HG02973 (cell line): ENCODE data around the gene ZNF606.
"Not testable (repeated sequence)": the region's sequence is repeated elsewhere in the genome, so short reads cannot be mapped to it uniquely, and the experiment has no call there.

Source experiments
- ATAC-seq: cut with Tn5 transposase; IDR thresholded peaks from one replicate; pipeline ENCODE4 v1.9.1; 2021; ENCODE audit warnings: moderate library complexity; ENCODE audit not compliant: unreplicated experiment

The ZNF606 gene

DNA sequence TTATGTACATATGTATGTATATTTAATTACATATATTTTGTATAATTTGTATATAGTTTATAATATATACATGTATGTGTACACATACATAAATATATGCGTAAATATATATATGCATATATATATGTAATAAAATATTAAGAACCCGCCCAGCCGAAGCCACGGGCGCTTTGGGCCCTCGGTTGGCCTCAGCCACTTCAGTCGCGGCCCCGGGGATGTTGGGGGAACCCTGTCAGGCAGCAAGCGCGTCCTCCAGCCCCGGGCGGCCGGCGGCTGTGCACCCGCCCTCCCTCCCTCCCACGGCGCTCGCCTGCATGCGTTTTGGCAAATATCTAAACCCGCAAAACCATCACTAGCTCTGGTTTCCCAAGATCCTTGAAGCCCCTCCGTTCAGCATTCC lies 7.9 kb upstream of the ZNF606 start:
- no peak for ATAC-seq

DNA sequence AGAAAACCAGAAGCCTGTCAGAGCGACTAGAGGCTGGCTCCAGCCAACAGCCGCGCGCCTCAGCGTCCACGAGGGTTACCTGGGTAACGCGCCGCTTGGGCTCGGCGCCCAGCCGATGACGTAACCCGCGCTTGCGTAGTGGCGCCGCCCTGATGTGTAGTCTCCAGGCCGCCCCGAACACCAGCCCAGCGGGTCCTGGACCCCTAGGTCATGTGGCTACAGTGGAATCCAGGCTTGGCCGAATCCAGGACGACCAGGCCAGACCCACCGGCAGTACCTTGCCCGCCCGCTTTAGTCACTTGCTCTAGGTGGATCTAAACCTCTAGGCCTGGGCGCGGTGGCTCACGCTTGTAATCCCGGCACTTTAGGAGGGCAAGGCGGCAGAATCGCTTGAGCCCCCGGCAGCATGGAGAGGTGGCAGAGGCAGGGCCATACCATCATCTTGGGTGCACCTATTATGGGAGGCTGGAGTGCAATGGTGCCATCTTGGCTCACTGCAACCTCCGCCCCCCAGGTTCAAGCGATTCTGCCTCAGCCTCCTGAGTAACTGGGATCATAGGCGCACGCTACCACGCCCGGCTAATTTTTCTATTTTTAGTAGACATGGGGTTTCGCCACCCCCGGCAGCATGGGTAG lies 7.2 kb upstream of the ZNF606 start:
- peak; percentile 67 for ATAC-seq

- peak; percentile 13 for ATAC-seq
Measured at GRCh38 chr19:58009301-58009665, 6.7 kb upstream of the ZNF606 start.

DNA sequence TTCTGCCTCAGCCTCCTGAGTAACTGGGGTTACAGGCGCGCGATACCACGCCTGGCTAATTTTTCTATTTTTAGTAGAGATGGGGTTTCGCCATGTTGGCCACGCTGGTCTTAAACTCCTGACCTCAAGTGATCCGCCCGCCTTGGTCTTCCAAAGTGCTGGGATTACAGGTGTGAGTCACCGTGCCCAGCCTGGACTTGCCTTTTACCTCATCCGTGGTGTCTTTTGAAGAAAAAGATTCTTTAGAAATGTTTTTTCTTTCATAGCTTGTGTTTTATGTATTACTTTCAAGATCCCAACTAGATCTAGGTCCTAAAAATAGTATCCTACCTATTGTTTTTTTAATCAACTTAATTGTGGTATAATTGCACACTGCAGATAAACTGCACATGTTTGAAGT lies 6.3 kb upstream of the ZNF606 start:
- ATAC-seq: not testable (repeated sequence)

DNA sequence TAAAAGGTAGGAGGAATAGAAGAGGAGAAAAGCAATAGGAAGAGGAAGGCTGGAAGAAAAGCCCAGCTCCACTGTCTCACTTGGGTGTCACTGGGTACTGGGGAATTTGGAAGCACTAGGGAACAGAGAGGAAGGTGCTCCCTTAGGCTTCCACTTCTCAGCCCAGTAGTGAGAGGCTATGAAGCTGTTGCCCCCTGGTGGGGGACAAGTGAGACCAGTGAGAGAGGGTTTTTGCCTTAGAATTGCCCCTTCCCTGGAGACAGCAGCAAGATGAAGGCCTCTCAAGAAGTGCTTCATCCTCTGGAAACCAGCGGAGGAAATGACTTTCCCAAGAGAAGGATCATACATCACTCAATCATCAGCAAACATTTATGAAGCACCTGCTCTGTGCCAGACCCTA lies 4.7 kb upstream of the ZNF606 start:
- ATAC-seq: no peak

DNA sequence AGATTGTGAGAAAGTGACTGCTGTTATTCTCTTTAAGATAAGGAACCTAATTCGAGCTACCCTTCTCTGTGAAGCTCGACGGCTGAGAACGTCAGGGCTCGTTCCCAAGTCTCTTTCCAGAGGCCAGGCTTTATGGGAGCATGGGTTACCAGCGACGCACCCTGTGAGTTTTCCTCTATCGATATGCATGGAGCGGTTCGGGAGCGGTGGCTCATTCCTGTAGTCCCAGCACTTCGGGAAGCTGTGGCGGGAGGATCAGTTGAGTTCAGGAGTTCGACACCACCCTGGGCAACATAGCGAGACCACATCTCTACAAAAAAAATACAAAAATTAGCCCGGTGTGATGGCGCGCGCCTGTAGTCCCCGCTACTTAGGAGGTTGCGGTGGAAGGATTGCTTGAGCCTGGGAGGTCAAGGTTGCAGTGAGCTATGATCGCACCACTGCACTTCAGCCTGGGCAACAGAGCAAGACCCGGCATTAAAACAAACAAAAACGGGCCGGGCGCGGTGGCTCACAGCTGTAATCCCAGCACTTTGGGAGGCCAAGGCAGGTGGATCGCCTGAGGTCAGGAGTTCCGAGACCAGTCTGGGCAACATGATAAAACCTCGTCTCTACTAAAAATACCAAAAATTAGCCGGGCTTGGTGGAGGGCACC lies 681 bp upstream of the ZNF606 start:
- no peak for ATAC-seq

DNA sequence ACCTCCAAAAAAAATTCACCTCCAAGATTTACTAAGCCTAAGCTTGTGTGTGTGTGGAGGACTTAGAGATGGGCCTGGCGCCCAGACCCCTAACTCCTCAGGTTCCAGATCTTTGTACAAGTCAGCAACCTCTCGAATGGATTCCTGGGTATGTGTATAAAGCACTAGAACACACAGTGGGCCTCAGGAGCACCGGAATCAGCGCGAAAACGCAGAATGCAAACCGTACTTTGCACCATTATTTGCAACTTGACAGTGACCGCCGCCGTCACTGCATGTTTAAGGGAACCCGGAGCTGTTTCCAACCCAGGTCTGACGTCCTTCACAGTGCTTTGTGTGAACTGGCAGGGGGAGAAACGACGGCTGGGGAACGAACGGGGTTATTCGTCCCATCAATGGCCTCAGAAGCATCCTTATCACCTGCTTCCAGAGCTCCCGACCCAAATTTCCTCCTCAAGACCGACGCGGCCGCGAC lies 688 bp downstream of the ZNF606 start:
- no peak for ATAC-seq

- no peak for ATAC-seq
Measured at GRCh38 chr19:58000677-58001076, 1.9 kb downstream of the ZNF606 start.

DNA sequence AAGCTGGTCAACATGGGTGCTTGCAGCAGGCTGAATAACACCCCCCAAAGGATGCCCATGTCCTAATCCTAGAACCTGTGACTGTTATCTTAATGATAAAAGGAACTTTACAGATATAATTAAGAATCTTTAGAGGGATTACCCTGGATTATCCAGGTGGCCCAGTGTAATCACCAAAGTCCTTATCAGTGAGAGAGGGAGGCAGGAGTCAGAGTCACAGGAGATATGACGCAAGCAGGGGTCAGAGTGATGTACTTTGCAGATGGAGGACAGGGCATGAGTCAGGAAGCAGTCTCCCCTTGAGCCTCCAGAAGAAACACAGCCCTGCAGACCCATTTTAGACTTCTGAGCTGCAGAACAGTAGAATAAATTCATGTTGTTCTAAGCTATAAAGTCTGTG lies 9.8 kb downstream of the ZNF606 start:
- ATAC-seq: no peak

- ATAC-seq: no peak
Measured at GRCh38 chr19:57978586-57979289, 23.9 kb downstream of the ZNF606 start.

DNA sequence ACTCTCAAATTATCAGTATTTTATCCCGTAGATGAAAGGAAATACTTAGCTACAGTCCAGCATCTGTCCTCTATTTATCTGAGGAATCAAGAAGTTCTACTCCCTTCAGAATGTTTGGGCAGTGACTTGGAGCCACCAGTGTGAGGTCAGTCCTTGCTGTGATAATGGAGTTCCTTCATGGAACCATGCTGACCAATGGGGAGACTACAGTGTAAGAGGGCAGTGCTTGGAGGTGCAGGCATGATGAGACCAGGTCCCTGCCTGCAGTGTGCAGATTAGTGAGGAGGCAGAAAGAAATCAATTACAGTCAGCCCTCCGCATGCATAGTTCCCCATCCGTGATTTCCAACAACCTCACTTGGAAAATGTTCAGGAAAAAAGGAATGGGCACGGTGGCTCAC lies 28.2 kb downstream of the ZNF606 start, which contains the start of gene C19orf18:
C19orf18 (minus strand) TSS at position 101 of the 400 bp plus-strand sequence. CDS start 102 bp downstream, outside the sequence.
- no peak for ATAC-seq

DNA sequence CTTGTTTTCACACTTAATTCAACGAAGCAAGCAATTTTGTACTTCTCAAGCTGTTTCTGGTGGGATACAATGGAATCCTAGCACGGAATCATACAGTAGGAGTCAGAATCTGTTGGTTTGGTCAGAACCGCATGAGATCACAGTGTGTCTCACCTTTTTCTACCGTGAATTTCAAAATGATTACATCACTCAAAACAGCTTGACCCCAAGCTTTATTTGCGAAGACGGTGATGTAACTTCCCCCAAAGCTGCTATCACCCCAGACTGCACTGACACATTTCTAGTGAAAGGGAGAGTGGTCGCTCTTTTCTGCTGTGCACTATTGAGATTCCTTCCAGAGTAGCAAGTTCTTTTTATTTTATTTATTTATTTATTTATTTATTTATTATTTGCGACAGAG lies 37.9 kb downstream of the ZNF606 start:
- no peak for ATAC-seq

- ATAC-seq: no peak
Measured at GRCh38 chr19:57961785-57962184, 40.8 kb downstream of the ZNF606 start.

DNA sequence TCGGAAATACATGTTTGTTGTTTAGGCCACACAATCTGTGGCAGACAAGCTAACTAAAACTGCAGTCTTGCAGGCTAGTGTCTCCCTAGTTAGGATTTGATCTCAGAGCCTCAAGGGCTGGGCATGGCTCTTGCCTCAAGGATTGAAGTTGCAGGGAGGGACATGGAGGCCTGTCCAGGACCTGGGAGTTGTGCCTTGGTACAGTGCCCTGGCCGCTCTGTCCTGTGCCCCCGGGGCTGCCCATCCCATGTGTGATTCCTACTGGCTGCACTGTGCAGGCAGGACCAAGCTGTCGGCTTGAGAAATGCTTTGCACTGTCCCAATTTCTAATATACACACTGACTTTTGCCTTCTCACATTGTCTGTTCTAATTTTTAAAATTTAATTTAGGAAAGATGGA lies 47.6 kb downstream of the ZNF606 start:
- no peak for ATAC-seq

- no peak for ATAC-seq
Measured at GRCh38 chr19:57949702-57950101, 52.9 kb downstream of the ZNF606 start.

DNA sequence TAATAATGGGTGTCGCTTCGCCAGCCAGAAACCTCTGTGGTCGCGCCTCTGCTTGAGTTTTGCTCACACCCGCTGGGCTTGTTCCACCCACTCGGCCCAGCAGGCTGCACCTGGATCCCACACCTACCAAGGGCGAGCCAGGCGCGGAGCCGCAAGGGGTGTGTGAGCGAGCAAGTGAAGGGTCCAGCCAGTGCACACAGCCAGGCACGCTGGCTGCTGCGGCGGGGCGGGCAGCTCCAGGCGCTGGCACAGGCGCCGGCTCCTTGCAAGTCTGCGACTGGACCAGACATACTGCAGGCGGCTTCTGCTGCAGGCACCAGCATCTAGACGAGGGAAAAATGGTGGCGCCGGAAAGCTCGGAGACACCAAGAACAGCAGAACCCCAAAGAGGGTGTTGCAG lies 53.3 kb downstream of the ZNF606 start:
- no peak for ATAC-seq

GRCh38 chr19:57947419-57948134 lies 55.0 kb downstream of the ZNF606 start, which contains the start of gene ZNF256:
TSS of gene ZNF256 (minus strand) at chr19:57947706. CDS start at chr19:57947474, 232 bp downstream.
- ATAC-seq: peak; percentile 77

GRCh38 chr19:57947088-57947418 lies 55.6 kb downstream of the ZNF606 start:
- ATAC-seq: no peak

DNA sequence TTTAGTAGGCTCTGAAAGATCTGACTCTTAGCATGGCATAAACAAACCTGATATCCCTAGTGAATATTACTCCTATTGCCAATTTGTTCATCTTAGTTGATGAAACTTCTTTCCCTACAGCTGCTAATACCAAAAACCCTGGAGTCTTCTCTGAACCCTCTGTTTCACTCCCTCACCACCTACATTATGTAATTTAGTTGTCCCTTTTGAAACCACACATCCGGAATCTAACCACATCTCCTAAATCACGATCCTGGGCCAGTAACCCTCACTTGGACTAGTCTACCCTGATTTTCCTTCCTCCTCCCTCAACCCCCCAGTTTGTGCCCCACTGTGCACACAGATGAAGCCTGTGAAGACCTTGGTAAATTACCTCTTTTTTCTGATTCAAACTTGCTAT lies 56.3 kb downstream of the ZNF606 start:
- no peak for ATAC-seq

DNA sequence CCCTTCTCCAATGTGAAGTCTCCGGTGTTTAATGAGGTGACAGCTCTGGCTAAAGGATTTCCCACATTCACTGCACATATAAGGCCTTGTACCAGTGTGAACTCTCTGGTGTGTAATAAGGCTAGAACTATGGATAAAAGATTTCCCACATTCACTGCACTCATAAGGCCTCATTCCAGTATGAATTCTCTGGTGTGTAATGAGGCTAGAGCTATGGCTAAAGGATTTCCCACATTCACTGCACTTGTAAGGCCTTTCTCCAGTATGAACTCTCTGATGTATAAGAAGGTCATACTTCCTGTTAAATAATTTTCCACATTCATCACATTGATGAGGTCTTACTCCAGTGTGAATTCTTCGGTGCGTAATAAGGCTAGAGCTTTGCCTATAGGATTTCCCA lies 61.0 kb downstream of the ZNF606 start:
- no peak for ATAC-seq

DNA sequence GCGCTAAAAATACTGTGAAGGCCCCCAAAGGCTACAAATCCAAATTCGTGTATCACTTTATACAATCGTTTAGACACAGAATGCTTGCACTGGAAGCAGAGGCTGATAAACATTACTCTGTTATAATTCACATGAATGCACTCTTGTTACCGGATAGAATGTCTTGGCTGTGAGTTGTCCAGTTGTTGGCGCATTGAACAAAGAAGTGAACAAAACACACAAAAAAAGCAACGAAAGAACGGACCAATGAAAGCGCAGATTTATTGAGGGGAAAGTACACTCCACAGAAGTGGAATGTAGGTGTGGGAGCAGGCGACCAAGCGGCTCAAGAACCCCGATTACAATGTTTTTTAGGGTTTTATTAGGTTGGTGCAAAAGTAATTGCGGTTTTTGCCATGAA lies 66.9 kb downstream of the ZNF606 start:
- no peak for ATAC-seq
